Frontal cortex (tissue), 4 donors: ENCODE results near the gene EXOC3. TPM values are rescaled to one million over a fixed set of nuclear protein-coding genes. Genes with fewer than 3 reads are reported as not detected.
"Not testable (repeated sequence)": the region's sequence is repeated elsewhere in the genome, so short reads cannot be mapped to it uniquely, and the experiment has no call there.

ENCODE experiments used
- DNase-seq, 2 donors: peaks; one replicate each; pipeline ENCODE4 v3.0.0; 2012; ENCODE audit warnings: low spot score in 2 of 2
- FAIRE-seq: peaks from 2 replicates; lab custom pipeline; 2012; peaks lifted over from hg19 to GRCh38; lab: Jason Lieb, UNC
- total RNA-seq: library from RNA; depleted of rRNA; stranded (reverse); fragments of >200 nt; gene quantifications from one replicate; pipeline ENCODE4 v1.2.3, GENCODE V29; 2014
- donor health status: control.
- donor health status: control.
- donor health status: control.

The EXOC3 gene
- total RNA-seq: 22.4 TPM

DNA sequence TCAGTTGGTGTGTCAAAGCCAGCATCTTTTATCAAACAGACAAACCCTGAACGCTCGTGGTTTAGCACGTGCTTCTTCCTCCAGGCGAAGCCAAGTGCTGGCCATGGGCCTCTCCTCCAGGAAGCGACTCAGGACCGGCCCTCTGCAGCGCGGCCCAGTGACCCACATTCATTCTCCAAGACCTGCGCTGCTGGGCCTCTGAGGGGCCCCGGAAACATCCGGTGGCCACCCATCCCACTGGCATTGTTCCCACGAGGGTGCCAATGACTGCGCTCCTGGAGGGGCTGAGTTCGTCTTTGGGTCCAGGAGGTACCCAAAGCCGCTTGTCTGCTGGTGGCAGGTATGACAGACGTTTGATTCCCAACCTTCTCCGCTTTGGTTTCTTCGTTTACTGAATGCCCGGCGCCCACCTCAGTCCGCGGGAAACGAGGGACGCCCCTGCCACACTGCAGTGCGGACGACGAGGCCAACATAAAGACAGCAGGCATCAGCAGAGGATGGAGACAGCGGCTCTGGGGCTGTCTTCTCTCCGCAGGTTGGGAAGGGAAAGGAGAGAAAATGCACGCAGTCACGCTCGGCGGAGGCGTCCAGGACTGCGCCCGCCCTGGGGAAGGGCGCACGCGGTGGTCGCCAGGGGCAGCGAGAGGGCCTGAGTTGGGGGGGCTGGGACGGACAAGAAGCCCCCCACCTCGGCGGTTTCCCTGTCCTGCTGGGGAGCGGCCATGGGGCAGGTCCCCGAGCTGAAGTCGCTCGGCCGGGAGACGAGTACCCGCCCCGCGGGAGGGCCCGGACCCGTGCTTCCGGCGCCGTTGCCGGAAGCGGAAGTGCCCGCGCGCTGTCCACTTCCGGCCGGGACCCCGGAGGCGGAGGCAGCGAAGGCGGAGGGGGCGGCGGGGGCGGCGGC, at the start of gene EXOC3:
Gene EXOC3 (plus strand): TSS at position 842 of the 904 bp plus-strand sequence. CDS start 3,030 bp downstream, outside the sequence.
- peak; percentile 97 to 98 for DNase-seq
- FAIRE-seq: no peak

DNA sequence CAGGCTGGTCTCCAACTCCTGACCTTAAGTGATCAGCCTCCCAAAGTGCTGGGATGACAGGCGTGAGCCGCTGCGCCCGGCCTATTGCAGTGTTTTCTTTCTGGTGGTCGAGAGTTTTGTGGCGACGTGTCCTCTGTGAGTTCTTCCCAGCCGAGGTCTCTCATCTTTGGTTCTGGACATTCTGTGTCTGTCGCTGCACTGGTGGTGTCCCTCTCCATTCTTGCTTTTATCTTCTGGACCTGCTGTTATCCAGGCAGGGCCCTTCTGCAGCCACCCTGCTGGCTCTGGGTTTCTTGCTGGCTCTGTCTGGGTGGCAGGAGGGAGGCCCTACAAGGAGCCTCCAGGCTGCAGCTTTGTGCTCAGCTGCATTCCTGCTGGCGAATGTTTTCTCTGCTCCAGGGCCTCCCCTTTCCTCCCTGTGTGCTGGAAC, 49.1 kb upstream of the EXOC3 start:
- FAIRE-seq (no peak), DNase-seq (peak in 1 of 2 donors; percentile 11)

DNA sequence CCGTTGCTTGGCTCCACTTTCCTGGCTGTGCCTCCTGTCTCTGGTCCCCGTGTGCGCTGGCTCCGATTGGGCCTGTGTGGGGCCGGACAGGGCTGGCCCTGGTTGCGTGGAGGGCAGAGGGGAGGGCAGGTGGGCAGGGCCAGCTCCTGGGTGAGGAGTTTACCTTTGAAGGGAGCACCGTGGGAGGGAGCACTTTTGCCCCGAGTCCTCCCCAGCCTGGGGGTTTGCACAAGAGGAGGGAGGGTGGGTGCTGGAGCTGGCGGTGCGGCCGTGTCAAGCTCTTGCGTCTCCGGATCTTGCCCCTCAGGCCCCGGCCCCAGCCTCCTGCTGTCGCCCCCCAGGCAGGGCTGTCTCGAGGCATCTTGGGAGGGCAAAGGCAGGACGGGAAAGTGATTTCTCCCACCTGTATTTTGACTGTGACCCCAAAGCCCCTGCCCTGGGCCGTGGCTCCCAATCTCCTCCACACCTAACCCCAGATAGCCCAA, 48.3 kb upstream of the EXOC3 start:
- DNase-seq (no peak), FAIRE-seq (no peak)

DNA sequence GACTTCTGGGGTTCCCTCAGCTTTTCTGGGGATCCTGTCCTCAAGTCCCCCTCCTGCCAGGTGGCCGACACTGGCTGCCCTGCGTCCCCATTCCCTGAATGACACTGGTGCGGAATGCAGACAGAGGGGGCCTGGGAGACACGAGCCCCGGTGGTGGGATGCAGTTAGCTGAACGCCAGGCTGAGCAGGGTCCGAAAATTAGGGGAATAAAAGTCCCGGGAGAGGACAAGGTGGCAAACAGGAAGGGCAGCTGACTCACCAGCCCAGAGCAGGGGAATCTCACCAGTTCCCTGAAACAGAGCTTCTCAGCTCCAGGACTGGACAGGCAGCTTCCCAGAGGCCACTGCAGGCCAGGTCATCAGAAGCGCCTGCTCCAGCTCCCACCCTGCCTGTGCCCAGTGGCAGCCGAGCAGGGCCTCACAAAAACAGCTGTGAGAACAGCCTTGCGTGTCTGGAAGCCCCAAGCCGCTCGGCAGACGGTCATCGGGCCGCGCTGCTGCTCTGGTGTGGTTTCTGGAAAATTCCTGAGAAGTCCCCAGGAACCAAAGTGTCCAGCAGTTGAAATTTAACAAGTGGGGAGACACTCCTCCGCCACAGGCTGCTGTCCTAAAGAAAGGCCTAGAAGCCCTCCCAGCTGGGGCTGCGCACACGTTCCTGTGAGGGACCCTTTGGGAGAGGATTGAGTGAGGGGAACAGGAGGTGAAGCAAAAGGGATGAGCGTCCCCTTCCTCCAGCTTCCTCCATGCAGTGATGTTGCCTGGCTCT, 47.6 kb upstream of the EXOC3 start:
- peak in 1 of 2 donors; percentile 7 for DNase-seq
- no peak for FAIRE-seq

DNA sequence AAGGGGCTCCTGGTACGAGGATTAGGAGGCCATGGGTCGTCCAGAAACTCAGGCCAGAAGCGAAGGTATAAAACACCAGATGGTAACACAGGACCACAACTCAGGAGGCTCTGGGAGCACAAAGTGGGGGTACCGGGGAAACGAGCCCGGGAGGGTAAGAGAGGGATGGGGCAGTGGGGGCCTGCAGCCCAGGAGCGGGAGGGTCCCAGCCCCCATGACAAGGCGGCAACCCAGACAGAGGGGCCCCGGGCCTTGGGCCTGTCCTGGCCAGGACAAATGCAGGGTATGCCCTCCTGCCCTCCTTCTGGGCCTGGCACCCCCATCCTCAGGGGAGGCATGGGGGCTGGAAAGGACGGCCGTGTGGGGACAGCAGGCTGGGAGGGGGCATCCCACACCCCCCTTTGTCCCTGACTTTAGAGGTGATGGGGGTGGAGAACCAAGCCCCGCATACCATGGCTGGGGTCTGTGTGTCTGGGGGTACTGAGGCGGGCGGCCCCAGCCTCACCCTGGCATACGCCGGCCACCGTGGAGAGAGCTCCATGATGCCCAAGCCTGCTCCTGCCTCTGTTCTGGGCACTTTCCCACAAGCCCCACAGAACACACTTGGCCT, 47.0 kb upstream of the EXOC3 start:
- DNase-seq (peak in 1 of 2 donors; percentile 0), FAIRE-seq (no peak)

DNA sequence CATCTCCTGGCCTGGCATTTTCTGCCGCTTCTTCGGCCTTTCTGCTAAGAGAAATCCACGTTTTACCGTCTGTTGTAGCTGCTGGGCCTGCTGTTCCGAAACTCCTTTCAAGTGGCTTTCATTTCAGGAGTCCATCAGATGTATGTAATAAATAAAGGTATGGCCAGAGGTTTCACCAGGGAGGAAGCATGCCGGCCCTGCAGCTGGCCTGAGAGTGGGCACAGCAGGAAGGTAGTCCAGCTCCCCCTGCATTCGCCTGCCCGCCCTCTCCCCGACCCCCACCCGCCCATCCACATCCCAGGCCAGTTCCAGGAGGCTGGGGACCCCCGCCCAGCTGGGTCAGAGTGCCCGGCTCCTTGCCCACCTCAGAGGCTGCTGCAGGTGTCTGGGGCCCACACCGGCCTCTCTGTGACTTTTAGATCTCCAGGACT, 46.4 kb upstream of the EXOC3 start:
- DNase-seq: no peak
- FAIRE-seq: no peak

DNA sequence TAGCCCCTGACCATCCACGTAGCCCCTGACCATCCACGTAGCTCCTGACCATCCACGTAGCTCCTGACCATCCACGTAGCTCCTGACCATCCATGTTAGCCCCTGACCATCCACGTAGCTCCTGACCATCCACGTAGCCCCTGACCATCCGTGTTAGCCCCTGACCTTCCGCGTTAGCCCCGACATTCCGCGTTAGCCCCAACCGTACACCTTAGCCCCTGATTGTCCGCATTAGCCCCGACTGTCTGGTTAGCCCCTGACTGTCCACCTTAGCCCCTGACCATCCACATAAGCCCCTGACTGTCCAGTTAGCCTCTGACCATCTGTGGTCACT, 44.9 kb upstream of the EXOC3 start:
- not testable (repeated sequence) for DNase-seq, FAIRE-seq

DNA sequence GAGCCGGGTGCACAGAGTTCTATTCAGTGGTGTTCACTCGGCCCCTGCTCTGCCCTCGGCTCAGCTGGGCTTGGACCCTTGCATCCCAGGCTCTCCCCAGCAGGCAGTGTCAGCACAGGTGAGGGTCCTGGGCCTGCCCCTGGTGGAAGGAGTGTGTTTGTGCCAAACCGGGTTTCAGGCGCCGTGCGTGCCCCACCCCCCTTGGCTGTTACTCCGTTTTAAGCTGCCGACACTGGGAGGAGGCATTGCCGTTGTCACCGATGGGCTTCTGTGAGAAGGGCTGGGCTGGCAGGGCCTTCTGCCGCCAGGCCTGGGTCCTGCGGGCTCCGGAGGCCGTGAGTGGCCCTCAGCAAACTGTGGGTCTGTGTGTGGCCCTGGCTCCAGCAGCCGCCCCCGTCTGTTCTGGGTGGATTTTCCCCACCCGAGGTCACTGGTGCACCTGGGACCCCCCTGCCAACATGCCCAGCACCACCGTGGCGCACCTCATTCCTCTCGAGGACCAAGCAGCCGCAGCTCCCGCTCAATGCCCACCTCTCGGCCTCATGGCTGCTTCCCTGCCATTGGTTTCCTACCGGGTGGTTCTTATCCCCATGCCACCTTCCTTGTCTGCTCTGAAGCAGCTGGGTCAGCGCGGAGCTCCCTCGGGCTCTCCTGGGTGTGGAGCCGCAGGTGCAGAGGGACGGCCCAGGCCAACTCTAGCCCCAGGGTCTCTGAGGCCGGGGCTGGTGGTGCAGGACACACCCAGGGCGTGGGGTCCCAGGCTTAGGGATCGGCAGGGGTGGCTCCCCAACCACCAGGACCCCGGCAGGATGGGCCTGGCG, 44.3 kb upstream of the EXOC3 start:
- DNase-seq: no peak
- FAIRE-seq: no peak

DNA sequence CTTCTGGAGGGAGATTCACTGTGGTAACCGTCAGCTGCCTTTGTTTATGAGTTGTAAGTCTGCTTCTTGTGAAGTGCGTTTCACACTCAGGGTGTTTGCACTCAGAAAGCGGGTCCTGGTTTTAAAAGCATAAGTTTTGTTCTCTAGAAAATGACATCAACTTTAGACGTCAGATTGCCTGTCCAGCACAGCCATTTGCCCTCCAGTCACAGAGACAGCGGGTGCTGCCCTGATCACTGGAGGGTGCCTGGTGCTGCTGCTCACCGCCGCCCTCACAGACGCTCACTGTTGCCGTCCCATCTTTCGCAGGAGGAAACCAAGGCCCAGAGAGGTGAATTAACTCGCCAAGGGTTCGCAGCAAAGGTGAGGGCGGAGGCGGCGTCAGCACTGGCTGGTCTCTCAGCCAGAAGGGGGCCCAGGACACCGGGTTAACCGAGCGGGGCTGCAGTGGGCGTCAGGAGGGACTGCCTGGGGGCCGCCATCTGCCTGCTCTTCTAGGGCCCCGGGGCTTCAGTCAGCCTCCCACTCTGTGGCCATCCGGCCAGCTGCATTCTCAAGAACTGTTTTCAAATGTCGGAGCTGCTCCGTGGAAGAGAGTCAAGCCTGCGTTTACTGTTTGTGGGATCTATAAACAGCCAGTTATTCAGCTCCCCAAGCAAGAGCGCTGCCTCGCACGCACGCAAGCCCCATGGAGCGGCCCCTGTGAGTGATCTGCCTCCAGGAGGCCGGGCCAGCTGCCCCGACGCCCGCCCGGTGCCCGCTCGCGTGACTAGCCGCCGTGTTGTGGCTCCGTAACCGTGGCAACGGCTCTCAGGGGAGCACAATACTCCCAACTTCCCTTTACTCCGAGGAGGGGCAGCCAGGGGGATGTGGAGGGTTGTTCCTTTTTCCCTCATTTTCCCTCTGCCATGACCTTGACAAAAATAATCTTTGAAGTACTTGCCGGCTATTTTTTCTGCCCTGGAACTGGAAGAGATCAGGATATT, 43.4 kb upstream of the EXOC3 start:
- DNase-seq: peak; percentile 63 to 82

DNA sequence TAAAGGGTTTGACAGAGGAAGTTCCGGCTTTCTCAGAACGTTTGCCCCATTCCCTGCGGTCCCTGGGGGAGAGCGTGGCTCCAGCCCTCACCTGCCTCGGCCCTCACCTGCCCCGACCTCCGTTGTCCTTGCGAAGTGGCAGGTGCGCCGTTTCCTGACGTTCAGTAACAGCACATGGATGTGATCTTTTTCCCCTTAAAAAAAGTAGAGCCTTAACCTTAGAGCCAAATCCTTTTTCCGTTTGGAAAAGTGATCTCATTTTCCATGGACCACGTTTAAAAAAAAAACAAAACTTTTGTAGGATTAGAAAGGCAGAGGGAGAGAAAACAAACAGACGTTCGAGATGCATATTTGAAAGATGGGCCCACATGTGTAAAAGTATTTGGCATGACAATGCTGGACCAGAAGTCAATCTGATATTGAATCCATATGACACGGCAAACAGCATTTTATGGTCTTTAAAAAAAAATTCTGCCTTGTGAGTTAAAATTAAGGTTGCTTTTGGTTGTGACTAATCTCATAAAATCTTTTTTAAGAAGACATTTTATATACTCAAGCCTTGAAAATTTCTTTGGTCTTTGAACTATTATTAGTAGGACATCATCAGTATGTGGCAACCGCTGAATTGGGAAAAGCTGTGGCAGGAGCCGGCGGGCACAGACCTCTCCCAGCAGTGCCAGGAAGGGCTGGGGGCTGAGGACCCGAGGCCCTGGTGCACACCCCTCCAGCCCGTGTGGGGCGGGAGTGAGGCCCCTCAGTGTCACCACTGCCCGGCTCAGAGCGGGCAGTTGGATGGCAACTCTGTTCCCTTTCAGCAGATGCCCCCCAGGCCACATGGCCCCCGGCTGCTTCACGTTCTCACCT, 42.5 kb upstream of the EXOC3 start:
- DNase-seq (no peak), FAIRE-seq (no peak)

More for the DNA sequence above, 43.4 kb upstream of the EXOC3 start:
- no peak for FAIRE-seq

DNA sequence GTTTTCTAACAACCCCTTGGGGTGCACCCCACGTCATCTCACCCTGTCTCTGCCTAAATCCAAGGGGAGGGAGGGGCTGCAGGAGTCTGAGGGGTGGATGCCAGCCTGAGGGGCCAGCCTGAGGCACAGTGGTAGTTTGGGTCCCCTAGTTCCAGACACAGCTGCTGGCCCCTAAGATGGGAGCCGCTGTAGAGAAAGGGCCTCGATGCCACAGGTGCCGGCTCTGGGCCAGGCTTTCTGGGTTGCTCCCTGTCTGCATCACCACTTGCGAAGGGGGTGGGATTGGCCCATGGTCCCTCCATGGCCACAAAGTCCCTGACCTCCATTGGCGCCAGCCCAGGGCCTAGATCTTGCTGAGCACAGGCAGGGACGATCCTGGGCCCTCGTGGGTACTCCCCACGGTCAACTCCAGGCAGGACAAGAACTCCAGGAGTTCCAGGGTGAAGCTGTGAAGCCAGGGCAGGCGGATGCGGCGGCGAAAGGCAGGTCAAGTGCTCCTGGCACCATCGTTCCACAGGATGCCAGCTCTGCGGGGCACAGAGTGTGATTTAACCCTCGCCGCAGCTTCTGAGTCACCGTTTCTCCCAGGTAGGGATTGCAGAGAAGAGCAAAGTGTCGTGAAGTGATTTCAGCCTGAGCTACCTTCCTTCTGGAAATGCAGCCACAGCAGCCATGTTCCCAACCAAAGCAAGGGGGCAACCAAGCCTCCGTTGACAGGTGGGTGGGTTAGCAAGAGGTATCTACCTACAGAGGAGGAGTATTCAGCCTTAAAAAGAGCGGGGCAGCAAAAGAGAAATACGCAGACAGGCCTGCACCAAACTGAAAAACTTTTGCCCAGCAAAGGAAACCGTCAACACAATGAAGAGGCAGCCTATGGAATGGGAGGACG, 41.6 kb upstream of the EXOC3 start:
- DNase-seq (peak in 1 of 2 donors; percentile 4), FAIRE-seq (no peak)

DNA sequence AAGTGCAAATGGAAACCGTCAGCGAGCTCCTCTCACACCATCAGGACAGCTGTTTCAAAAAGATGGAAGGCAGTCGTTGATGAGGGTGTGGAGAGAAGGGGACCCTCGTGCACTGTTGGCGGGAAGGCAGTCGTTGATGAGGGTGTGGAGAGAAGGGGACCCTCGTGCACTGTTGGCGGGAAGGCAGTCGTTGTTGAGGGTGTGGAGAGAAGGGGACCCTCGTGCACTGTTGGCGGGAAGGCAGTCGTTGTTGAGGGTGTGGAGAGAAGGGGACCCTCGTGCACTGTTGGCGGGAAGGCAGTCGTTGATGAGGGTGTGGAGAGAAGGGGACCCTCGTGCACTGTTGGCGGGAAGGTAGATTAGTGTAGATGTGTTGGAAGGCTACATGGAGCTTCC, 40.8 kb upstream of the EXOC3 start:
- not testable (repeated sequence) for FAIRE-seq, DNase-seq

DNA sequence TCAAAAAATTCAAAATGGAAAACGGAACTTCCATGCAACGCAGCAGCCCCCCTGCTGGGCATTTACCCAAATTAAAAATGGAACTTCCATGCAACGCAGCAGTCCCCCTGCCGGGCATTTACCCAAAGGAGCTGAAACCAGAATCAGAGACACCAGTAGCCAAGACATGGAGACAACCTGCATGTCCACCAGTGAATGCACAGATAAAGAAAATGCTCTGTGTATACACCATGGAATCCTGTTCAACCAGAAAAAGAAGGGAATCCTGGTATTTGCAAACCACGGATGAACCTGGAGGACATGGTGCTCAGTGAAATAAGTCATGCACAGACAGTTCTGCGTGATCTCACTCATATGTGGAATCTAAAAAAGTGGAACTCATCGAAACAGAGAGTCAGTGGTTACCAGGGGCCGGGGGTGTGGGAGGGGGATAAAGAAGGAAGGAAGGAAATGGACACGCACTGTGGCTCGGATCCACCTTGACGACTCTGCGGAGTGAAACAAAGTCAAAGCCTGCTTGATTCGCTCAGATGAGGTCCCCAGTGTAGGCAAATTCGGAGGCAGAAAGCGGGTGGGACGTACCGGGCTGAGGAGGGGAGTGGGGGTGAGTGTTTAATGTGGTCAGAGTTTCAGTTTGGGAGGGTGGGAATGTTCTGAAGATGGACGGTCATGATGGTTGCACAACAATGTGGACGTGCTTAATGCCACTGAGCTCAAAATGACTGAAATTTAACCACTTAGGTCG, 40.2 kb upstream of the EXOC3 start:
- DNase-seq (no peak), FAIRE-seq (no peak)

DNA sequence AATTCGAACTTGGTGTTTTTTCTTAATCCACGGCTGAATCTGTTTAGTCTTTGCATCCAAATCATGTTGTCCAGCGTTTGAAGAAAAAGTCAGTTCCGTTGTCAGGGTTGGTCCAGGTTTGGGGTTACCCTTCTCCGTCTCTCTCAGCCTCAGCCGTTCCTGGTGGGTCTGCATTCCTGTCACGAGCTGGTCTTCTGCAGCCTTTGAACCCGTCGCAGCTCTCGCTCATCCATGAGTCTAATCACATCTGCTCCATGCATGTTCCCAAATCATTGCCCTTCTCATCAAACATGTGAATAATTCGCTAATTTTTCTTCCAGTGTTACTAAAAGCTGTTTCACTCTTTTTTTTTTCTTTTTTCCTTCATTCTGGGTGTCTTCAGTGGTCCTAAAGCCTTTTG, 39.0 kb upstream of the EXOC3 start:
- DNase-seq (peak in 1 of 2 donors; percentile 1), FAIRE-seq (no peak)

DNA sequence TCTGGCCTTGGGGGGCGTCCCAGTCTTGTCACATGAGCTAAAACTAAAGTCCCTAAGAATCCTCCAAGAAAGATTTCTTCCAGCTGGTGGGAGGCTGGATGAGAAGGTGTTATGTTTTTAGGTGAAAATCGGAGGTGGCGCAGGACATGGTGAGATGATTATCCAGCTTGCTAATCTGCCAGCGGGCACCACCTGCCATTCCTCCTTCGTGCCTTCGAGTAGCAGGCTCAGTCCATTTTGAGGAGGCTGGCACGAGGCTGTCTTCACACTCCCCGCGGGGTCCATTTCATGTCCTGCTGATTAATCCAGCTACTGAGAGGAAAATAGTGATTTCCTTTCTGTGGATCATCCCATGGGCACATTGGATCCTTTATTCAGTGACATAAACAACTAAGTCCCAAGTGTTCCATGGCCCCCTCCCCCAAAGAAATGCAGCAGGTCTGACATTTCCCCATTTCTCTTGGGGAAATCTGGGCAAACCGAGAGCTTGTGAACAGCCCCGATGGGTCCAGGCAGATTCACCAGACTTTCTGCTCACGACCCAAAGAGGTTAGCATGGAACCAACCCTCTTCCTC, 38.2 kb upstream of the EXOC3 start:
- no peak for FAIRE-seq

More for the DNA sequence above, 38.2 kb upstream of the EXOC3 start:
- peak in 1 of 2 donors; percentile 5 for DNase-seq
